WERI-Rb-1 (cell line): ENCODE measurements around the gene CAPN14.

Experiments
- DNase-seq: peaks from one replicate; pipeline ENCODE4 v3.0.0-alpha.2; 2020
- H3K27ac ChIP-seq: fragments of 250-450 bp; sonication (Bioruptor Pico); 2 replicates; pipeline ENCODE4 v1.5.1; 2020; ENCODE audit warnings: mild to moderate bottlenecking, moderate library complexity
- H3K27me3 ChIP-seq: fragments of 250-450 bp; sonication (Bioruptor Pico); 2 replicates; pipeline ENCODE4 v1.5.1; 2021; ENCODE audit warnings: mild to moderate bottlenecking, low read depth, moderate library complexity; ENCODE audit not compliant: insufficient read depth, severe bottlenecking
- H3K36me3 ChIP-seq: fragments of 250-450 bp; sonication (Bioruptor Pico); 2 replicates; pipeline ENCODE4 v1.5.1; 2020; ENCODE audit warnings: mild to moderate bottlenecking, moderate library complexity
- H3K4me3 ChIP-seq: 2 replicates; pipeline ENCODE4 v1.5.1; 2011; ENCODE audit warnings: low read depth, mild to moderate bottlenecking, control low read depth, low read length
- H3K9me3 ChIP-seq: fragments of 250-450 bp; sonication (Bioruptor Pico); 2 replicates; pipeline ENCODE4 v1.5.1; 2021; ENCODE audit warnings: mild to moderate bottlenecking, moderate library complexity; ENCODE audit not compliant: severe bottlenecking
- TF ChIP-seq, protein P1 (sequence below): IDR thresholded peaks from 2 replicates; pipeline ENCODE4 v1.5.1; 2011; ENCODE audit warnings: low read depth, mild to moderate bottlenecking, control low read depth, inconsistent platforms, low read length

CAPN14 gene

DNA sequence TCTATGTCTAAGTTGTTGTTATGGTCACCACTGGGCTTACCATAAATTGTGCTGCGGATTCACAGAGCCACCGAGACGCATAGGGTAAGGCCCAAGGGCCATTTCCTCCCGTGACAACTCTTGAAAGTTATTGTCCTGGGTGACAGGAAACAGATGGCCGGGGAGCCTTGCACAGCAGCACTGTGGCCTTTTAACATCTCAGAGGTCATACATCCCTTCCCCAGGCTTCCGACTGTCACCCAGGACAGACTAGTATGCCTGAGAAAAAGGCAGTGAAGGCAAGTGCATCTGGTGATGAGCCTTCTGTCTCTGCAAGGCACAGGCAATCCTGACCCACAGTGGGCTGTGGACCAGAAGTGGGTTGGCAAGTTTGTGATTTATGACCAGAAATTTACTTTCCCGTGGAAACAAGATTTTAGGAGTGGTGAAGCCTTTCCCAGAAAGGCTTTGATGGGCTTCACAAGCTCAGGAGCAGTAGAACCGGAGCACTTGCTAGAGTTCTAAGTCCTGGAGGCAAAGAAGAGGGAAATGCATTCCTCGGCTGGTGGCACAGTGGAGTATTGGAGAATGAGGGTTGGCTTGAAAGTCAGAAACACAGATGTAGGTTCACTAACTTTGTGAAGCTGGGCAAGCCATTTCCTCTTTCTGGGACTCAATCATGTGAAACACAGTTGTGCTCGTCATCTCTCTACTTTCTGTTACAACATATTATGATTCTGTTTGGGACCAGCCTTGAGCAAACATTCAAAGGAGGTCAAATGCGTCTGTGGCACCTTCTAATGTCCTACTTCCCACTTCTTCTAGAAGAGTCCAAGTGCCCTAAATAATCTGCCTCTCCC is 2.0 kb upstream of the CAPN14 start:
- H3K4me3 ChIP-seq = no peak overlapping the region
- H3K36me3 ChIP-seq = no peaks in the 10 kb centered on the region
- DNase-seq = no peak
- TF ChIP-seq, protein P1, sequence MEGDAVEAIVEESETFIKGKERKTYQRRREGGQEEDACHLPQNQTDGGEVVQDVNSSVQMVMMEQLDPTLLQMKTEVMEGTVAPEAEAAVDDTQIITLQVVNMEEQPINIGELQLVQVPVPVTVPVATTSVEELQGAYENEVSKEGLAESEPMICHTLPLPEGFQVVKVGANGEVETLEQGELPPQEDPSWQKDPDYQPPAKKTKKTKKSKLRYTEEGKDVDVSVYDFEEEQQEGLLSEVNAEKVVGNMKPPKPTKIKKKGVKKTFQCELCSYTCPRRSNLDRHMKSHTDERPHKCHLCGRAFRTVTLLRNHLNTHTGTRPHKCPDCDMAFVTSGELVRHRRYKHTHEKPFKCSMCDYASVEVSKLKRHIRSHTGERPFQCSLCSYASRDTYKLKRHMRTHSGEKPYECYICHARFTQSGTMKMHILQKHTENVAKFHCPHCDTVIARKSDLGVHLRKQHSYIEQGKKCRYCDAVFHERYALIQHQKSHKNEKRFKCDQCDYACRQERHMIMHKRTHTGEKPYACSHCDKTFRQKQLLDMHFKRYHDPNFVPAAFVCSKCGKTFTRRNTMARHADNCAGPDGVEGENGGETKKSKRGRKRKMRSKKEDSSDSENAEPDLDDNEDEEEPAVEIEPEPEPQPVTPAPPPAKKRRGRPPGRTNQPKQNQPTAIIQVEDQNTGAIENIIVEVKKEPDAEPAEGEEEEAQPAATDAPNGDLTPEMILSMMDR = no peak
- H3K27me3 ChIP-seq = no peaks in the 10 kb centered on the region
- H3K9me3 ChIP-seq = no peaks in the 10 kb centered on the region
- H3K27ac ChIP-seq = no peak overlapping the region

DNA sequence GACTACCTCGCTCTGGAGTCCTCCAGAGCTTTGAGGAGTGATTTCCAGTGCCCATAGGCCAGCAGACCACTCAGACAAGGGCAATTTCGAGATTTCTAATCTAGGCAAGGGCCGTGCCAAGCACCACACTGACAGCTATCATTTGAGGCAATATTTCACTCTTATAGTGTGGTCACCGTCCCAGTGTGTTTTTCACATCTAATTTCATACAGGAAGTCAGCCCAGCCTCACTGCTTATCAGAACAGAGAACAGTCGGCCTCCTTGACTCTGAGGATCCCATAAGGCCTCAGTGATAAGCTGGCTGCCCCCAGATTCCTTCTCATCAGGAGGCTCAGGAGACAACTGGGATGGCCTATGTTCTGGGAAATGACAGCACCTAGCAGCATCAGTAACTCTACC is 581 bp downstream of the CAPN14 start:
- H3K36me3 ChIP-seq = no peaks in the 10 kb centered on the region
- no peaks in the 10 kb centered on the region for H3K9me3 ChIP-seq
- H3K4me3 ChIP-seq = no peak overlapping the region
- H3K27ac ChIP-seq = no peak overlapping the region
- no peak for DNase-seq
- TF ChIP-seq, protein P1 = no peak
- H3K27me3 ChIP-seq = no peaks in the 10 kb centered on the region

DNA sequence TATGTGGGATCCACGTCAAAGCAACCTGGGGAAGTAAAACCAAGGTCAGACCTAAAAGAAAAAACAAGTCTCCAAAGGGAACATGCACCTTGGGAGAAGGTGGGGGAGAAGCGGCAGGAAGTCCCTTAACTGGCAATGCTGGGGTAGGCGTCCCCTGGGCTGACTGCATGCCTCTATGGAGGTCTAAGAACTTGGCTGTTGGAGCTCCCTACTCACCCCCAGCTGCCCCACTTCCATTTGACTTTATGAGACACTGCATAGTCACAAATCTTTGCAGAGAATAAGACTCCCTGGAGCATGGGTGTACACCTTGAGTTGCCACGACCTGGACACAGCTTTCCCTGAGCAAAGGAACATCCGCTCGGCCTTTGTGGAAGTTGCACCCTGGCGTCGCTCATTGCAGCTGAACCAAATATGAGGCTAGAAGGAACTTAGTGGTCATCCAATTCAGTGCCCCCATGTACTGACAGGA is 2.8 kb downstream of the CAPN14 start:
- Histone ChIP-seq H3K4me3 (no peak overlapping the region), H3K27me3 (no peaks in the 10 kb centered on the region), H3K9me3 (no peaks in the 10 kb centered on the region), H3K36me3 (no peaks in the 10 kb centered on the region), H3K27ac (no peak overlapping the region)
- no peak for DNase-seq
- TF ChIP-seq, protein P1 = no peak

DNA sequence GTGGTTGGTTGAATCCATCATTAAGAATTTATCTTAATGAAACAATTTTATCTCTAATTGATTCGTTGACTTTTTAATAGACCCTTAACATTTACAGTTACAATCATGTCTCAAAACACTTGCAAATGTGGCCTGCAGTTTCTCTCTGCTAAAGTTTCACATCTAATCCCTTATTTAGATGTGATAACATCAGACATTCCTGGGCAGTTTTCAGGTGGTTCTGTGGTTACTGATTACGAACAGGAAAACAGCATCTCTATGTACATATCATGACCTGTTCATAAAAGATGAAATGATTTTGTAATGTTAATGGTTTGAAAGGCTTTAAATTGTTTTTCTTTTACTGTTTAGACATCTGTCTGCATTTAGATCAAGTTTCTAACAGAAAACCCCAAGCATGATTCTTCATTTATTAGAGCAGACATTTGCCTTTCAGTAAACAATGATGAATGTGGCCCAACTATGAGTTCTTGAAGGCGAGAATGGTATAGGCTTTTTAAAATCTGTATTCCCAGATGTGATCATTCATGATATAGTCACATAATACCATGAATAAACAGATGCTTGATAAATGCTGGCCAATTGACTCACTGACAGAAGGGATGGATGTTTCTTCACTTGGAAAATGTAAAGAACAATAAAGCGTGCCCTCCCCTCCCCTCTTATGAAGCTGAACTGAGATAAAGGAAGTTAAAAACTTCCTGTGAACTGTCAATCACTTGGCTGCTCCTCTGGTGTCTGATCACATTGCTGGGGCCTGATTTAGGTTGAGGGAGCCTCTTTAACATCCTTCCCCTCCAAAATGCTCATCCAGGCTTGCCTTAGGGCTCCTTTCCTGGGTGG is 3.5 kb downstream of the CAPN14 start:
- Histone ChIP-seq H3K27me3 (no peaks in the 10 kb centered on the region), H3K4me3 (no peak overlapping the region), H3K27ac (no peak overlapping the region), H3K36me3 (no peaks in the 10 kb centered on the region), H3K9me3 (no peaks in the 10 kb centered on the region)
- TF ChIP-seq, protein P1 = no peak
- DNase-seq = no peak

DNA sequence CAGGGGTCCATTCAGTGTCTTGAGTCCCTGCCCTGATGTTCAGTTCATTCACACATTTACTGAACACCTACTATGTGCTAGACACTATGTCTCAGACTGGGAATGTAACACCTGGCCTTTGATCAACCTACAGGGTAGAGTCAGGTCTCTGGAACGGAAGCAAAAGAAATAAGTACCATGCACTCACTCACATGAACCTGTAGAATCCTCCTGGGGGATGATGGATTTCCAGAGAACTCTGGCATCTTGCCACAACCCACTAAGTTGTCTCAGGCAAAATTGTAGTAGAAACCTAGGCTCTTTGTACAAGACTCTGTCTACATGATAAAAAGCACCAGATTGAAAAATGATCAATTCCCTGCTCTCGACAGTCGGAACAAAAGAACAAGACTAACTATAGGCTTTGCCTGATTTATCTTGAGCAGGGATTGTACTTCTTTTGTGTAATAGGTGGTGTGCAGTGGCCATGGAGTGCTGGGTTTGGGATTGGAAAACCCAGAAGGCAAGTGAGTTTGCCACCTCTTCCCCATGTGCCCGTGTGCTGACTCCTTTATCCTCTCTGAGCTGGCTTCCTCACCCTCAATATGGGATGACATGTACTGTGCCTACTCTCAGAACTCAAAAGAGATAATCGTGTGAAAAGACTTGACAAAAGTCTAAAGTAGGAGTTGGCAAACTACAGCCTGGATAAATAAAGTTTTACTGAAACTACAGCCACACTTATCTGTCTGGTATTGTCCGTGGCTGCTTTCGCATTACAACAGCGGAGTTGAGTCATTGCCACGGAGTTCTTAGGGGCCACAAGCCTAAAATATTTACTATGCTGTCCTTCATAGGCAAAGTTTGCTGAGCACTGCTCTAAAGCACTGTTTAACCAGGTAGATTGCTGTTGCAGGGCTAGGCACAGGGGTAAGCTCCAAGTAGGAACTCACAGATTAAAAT is 4.4 kb downstream of the CAPN14 start:
- no peak overlapping the region for H3K27ac ChIP-seq

More for the DNA sequence above, 4.4 kb downstream of the CAPN14 start:
- Histone ChIP-seq H3K4me3 (no peak overlapping the region), H3K27me3 (no peaks in the 10 kb centered on the region), H3K36me3 (no peaks in the 10 kb centered on the region), H3K9me3 (no peaks in the 10 kb centered on the region)
- TF ChIP-seq, protein P1 = no peak
- no peak for DNase-seq
